HG02763 (cell line): ENCODE results near the gene ZNF837.
A peak's percentile ranks its signal among the peaks of the same experiment; 100 is the strongest.

ENCODE experiments used
- ATAC-seq: cut with Tn5 transposase; IDR thresholded peaks from one replicate; pipeline ENCODE4 v1.9.1; 2021; ENCODE audit warnings: mild to moderate bottlenecking, moderate library complexity; ENCODE audit not compliant: unreplicated experiment

The ZNF837 gene

GRCh38 chr19:58372311-58373133 is 8.3 kb downstream of the ZNF837 start:
- no peak for ATAC-seq

GRCh38 chr19:58368561-58369360 is 12.1 kb downstream of the ZNF837 start:
- ATAC-seq, result no peak

GRCh38 chr19:58367698-58368454 is 13.0 kb downstream of the ZNF837 start:
- ATAC-seq, result no peak

- ATAC-seq, result no peak
These were observed 14.0 kb downstream of the ZNF837 start for GRCh38 chr19:58366585-58367430.

- ATAC-seq, result no peak
These were observed 16.7 kb downstream of the ZNF837 start for GRCh38 chr19:58364146-58364545.

- ATAC-seq, result peak; percentile 81
These were observed 18.4 kb downstream of the ZNF837 start, which contains the start of gene ZNF497 for GRCh38 chr19:58362272-58362994. Gene ZNF497, minus strand, starts transcription at chr19:58362751. Its CDS starts 5,116 bp downstream, at chr19:58357635.

GRCh38 chr19:58361900-58362271 is 18.9 kb downstream of the ZNF837 start:
- peak; percentile 15 for ATAC-seq

- ATAC-seq, result no peak
These were observed 23.2 kb downstream of the ZNF837 start for GRCh38 chr19:58357481-58358145.

GRCh38 chr19:58356766-58357480 is 23.9 kb downstream of the ZNF837 start:
- no peak for ATAC-seq

- ATAC-seq, result no peak
These were observed 24.7 kb downstream of the ZNF837 start for GRCh38 chr19:58355908-58356765.

GRCh38 chr19:58355215-58355796 is 25.5 kb downstream of the ZNF837 start:
- no peak for ATAC-seq

GRCh38 chr19:58354478-58355030 is 26.3 kb downstream of the ZNF837 start:
- no peak for ATAC-seq

GRCh38 chr19:58353717-58354477 is 26.9 kb downstream of the ZNF837 start:
- no peak for ATAC-seq

GRCh38 chr19:58352760-58353671 is 27.8 kb downstream of the ZNF837 start, which contains the start of gene A1BG:
Gene A1BG, minus strand, starts transcription at chr19:58353492. Its CDS starts 55 bp downstream, at chr19:58353437.
- no peak for ATAC-seq
